Fibroblast of peridontal ligament (primary cell): ENCODE results near the gene C19orf25.
"Not testable (repeated sequence)": the region's sequence is repeated elsewhere in the genome, so short reads cannot be mapped to it uniquely, and the experiment has no call there.

Experiments
- DNase-seq: peaks from one replicate; pipeline ENCODE4 v3.0.0-alpha.2; 2010; ENCODE audit errors: extremely low read depth

The C19orf25 gene

GRCh38 chr19:1481893-1482360, 2.9 kb upstream of the C19orf25 start:
- DNase-seq, result no peak

- no peak for DNase-seq
Observed at GRCh38 chr19:1481224-1481892, 2.3 kb upstream of the C19orf25 start.

GRCh38 chr19:1477056-1477455, 2.0 kb downstream of the C19orf25 start:
- DNase-seq, result not testable (repeated sequence)

GRCh38 chr19:1475751-1476437, 3.1 kb downstream of the C19orf25 start:
- no peak for DNase-seq

GRCh38 chr19:1474765-1475351, 4.2 kb downstream of the C19orf25 start:
- DNase-seq, result no peak

- no peak for DNase-seq
Observed at GRCh38 chr19:1474011-1474764, 4.8 kb downstream of the C19orf25 start.

- no peak for DNase-seq
Observed at GRCh38 chr19:1473085-1473851, 5.7 kb downstream of the C19orf25 start.

GRCh38 chr19:1472231-1473084, 6.6 kb downstream of the C19orf25 start:
- no peak for DNase-seq

- DNase-seq, result no peak
Observed at GRCh38 chr19:1471515-1472160, 7.4 kb downstream of the C19orf25 start.

GRCh38 chr19:1471010-1471514, 8.0 kb downstream of the C19orf25 start:
- no peak for DNase-seq

- DNase-seq, result no peak
Observed at GRCh38 chr19:1470305-1471009, 8.6 kb downstream of the C19orf25 start.

GRCh38 chr19:1470055-1470304, 9.0 kb downstream of the C19orf25 start:
- no peak for DNase-seq

GRCh38 chr19:1469255-1470054, 9.6 kb downstream of the C19orf25 start:
- DNase-seq, result no peak

GRCh38 chr19:1468821-1469254, 10.2 kb downstream of the C19orf25 start:
- DNase-seq, result peak; percentile 30

GRCh38 chr19:1468274-1468820, 10.7 kb downstream of the C19orf25 start:
- DNase-seq, result no peak

- DNase-seq, result no peak
Observed at GRCh38 chr19:1467490-1468273, 11.3 kb downstream of the C19orf25 start.

GRCh38 chr19:1467215-1467489, 11.9 kb downstream of the C19orf25 start:
- DNase-seq, result no peak
